ENCODE results near the gene CCDC88C.

The CCDC88C gene

DNA sequence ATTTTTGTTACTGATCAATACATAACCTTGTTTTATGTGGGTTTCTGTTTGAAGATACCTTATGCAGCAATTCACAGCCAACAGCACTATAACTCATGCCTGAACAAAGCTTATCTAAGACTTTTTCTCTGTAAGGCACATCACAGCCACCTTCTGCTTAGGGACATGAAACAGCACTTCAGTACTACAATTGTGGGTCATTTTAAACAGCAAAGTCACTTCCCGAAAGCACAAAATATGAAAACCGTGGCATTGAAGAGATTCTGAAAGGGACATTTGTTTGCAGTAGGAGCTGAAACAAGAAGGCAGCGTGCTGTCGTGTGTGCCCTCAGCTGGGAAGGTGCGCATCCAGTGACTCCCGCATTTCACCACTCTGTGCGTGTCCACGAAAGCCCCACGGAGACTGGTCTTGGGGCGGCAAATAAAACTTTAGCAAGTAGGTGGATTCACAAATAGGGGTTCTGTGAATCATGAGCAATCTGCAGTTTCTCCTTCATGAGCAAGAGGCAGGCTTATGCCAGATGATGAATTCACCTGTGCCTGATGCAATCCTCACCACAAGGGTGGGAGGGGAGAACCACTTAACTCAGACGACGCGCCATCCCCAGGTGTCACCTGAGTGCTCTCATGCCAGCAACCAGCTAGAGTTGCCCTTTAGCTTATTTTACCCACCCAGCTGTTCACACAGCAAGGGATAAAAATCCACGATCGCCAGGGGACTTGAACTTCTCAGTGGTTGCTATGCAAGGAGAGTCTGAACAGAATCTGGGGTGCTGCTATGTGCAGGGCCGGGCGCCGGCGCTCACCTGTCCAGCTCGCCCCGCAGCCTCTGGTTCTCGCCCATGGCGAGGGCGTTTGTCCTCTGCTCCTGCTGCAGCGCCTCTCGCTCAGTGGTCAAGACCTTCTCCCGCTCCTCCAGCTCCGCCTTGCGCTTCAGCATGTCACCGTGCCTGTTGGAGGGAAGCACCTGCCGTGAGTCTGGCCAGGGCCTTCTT, 118.2 kb downstream of the CCDC88C start:
- no peak for DNase-seq (ENCODE audit: extremely low read depth, low read depth)
- no peak overlapping the region for H3K4me3 ChIP-seq (replicated peaks; ENCODE audit: low read depth, low read length)
- TF ChIP-seq, protein P1, sequence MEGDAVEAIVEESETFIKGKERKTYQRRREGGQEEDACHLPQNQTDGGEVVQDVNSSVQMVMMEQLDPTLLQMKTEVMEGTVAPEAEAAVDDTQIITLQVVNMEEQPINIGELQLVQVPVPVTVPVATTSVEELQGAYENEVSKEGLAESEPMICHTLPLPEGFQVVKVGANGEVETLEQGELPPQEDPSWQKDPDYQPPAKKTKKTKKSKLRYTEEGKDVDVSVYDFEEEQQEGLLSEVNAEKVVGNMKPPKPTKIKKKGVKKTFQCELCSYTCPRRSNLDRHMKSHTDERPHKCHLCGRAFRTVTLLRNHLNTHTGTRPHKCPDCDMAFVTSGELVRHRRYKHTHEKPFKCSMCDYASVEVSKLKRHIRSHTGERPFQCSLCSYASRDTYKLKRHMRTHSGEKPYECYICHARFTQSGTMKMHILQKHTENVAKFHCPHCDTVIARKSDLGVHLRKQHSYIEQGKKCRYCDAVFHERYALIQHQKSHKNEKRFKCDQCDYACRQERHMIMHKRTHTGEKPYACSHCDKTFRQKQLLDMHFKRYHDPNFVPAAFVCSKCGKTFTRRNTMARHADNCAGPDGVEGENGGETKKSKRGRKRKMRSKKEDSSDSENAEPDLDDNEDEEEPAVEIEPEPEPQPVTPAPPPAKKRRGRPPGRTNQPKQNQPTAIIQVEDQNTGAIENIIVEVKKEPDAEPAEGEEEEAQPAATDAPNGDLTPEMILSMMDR (IDR thresholded peaks at IDR 0.05; ENCODE audit: low read depth, low read length, missing control alignments), result no peak

DNA sequence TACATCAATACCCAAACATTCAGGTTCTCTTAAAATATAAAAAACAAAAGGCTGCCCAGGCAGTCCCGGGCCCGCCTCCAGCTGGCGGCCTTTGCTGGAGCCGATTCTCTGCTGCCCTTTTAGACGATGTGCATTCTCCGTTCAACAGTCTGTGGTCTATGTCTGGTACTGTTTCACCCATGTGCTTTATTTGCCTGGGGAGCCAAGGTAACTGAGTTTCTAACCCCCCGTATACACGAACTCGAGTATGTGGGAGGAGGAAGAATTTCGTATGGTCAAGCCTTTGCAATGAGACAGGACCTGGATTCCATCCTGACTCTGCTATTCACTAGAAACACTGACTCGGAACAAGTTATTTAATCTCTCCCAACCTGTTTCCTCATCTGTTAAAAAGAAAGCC, 119.0 kb downstream of the CCDC88C start:
- TF ChIP-seq, protein P1 (IDR thresholded peaks at IDR 0.05; ENCODE audit: low read depth, low read length, missing control alignments), result no peak
- no peak for DNase-seq (ENCODE audit: extremely low read depth, low read depth)
- no peak overlapping the region for H3K4me3 ChIP-seq (replicated peaks; ENCODE audit: low read depth, low read length)

DNA sequence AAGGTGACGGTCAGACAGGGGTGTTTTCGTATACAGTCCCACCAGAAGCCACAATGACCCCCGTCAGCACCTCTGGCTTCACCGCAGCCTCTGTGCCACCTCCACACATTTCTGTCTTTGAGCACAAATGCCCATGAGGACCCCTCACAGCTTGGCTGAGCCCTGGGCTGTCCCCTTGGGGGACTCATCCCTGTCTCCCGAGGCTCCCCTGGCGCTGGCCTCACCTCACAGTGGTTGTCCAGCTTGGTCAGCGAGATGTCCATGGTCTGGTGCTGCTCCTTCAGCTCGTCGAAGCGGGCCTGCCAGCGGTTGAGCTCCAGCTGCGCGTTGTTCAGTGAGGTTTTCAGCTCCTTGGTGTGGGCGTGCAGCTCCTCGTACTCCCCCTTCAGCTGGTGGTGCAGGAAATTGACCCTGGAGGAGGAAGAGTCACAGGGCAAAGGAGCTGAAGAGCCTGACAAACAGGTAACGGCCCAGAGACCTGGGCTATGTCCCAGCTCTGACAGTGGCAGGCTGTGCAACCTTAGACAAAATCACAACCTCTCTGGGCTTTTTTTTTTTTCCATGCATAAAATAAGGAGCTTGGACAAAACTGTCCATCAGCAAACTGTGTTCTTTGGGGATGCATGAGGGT, 120.4 kb downstream of the CCDC88C start:
- TF ChIP-seq, protein P1 (IDR thresholded peaks at IDR 0.05; ENCODE audit: low read depth, low read length, missing control alignments), result no peak
- DNase-seq (ENCODE audit: extremely low read depth, low read depth), result no peak
- H3K4me3 ChIP-seq (replicated peaks; ENCODE audit: low read depth, low read length), result no peak overlapping the region

DNA sequence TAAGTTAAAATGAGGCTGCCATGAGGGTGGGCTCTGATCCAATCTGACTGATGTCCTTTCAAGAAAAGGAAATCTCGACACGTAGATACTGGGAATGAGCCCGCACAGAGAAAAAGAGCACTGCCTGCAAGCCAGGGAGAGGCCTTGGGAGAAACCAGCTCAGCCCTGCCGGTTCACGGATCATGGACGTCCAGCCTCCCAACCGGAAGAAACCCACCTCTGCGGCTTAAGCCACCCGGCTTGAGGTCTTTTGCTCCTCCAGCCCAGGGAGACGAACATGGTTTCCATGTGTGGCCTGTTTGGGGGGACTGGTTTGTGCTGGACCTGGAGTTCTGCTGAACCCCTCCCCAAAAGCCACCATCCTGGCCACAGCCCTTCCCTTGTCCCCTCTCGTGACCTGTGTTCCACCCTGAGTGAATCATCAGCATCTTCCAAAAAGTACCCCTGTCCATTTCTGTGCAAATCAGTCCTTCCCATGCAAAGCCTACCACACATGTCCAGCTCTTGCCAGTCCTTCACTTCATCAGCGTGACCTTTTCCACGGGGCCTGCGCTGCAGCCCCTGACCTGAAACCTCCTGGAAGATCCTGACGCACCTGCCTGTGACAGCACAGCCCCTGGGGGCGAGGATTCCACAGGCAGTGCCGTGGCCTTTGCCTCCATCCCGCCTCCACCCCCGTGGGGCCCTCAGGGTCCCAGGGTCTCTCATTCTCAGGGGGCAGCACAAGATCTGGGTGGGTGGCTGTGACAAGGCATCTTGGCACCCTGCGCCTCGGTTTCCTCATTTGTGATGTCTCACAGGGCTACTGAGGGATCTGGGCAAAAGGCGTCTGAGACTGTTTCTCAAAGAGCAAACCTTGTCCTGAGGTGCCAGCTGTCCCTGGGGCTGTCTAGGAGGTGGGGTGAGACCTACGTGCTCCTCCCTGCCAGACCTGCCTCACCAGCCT, 121.5 kb downstream of the CCDC88C start:
- no peak for DNase-seq (ENCODE audit: extremely low read depth, low read depth)
- TF ChIP-seq, protein P1 (IDR thresholded peaks at IDR 0.05; ENCODE audit: low read depth, low read length, missing control alignments), result no peak
- no peak overlapping the region for H3K4me3 ChIP-seq (replicated peaks; ENCODE audit: low read depth, low read length)

DNA sequence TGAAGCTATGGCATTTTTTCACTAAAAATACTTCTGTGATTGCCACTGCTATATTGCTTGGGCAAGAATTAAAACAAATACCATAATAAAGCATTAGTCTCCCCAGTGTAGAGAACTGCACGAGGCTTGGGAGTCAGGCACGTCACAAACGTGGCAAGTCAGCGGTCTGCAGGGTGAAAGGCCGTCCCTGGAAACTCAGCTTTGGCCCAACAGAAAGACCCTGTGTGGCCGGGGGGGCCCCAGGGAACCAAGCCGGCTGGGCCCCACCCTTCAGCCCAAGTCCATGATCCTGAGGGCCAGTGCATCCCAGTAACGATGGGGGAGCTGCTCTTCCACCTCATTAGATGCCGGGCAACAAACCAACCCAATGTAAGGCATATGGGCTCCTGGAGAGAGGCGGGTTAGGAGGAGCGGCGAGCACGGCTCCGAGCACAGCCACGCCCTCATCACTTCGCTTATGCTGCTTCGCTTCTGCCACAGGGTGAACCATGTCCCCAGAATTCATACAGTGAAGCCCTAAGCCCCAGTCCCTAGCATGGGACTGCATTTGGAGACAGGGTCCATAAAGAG, 122.3 kb downstream of the CCDC88C start:
- TF ChIP-seq, protein P1 (IDR thresholded peaks at IDR 0.05; ENCODE audit: low read depth, low read length, missing control alignments), result no peak
- H3K4me3 ChIP-seq (replicated peaks; ENCODE audit: low read depth, low read length), result no peak overlapping the region
- DNase-seq (ENCODE audit: extremely low read depth, low read depth), result no peak

DNA sequence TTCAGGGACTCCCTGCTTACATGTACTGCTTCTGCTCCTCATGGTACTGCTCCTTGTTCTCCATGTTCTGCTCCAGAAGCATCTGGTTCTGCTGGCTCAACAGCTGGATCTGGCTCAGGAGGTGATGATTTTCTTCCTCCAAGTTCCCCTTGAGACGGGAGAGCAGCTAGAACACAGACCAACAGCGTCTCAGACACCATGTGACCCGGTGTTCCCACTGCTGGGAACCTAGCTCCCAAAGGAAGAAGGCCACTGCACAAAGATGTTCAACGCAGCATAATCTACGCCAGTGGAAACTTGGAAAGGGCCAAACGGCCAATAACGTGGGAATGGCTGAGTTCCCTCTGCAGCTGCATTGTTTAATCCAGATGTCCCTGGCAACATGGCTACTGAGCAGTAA, 123.5 kb downstream of the CCDC88C start:
- H3K4me3 ChIP-seq (replicated peaks; ENCODE audit: low read depth, low read length), result no peak overlapping the region
- TF ChIP-seq, protein P1 (IDR thresholded peaks at IDR 0.05; ENCODE audit: low read depth, low read length, missing control alignments), result no peak
- no peak for DNase-seq (ENCODE audit: extremely low read depth, low read depth)
